HCT116 (cell line): Measurements from ENCODE around the gene PRKD2. TPM values are rescaled to one million over a fixed set of nuclear protein-coding genes. Genes with fewer than 3 reads are reported as not detected.

Experiments
- ATAC-seq: fragments of 200-7000 bp; cut with Tn5 transposase; 2 replicates; pipeline ENCODE4 v1.9.1; 2020; ENCODE audit warnings: mild to moderate bottlenecking, moderate library complexity
- BruUV-seq: library from RNA; stranded (reverse); fragments of 400-500 nt; replicated peaks from 2 replicates; lab custom pipeline; 2021; lab: Mats Ljungman, UMichigan
- CTCF ChIA-PET: fragments of 300-600 bp; sonication (Branson Sonifier 250); formaldehyde crosslinking; loops from one replicate; lab custom pipeline; 2021; ENCODE audit warnings: antibody characterized with exemption; lab: Charles Lee
- POLR2A ChIA-PET: fragments of 300-600, 350-600 bp; sonication (Branson Sonifier 250); formaldehyde crosslinking; loops from one replicate; lab custom pipeline; 2021; ENCODE audit warnings: antibody characterized with exemption; lab: Charles Lee
- RAD21 ChIA-PET, 2 experiments: fragments of 300-600 bp; sonication (Branson Sonifier 250); formaldehyde crosslinking; loops; one replicate each; lab custom pipeline; 2023; ENCODE audit warnings: low total read pairs in 2 of 2; ENCODE audit not compliant: uncharacterized antibody in 2 of 2, unreplicated experiment in 2 of 2, low non-redundant PET in 1 of 2; lab: Charles Lee
- DNase-seq: peaks from one replicate; pipeline ENCODE4 v3.0.0-alpha.2; 2010; ENCODE audit warnings: low read depth, low spot score
- H2AFZ ChIP-seq: fragments of 200-600 bp; shearing (Covaris generic), sonication (generic); 2 replicates; pipeline ENCODE4 v1.6.1; 2017; ENCODE audit warnings: low read depth, mixed run types, mixed read lengths, antibody characterized with exemption, low read length; ENCODE audit not compliant: poor library complexity, severe bottlenecking
- H3K27ac ChIP-seq: 2 replicates; pipeline ENCODE4 v1.5.1; 2012; ENCODE audit warnings: low read depth, low read length
- H3K27me3 ChIP-seq: fragments of 200-600 bp; sonication (generic); 2 replicates; pipeline ENCODE4 v1.6.1; 2016; ENCODE audit warnings: mixed run types, low read length, mixed read lengths; ENCODE audit not compliant: insufficient read depth
- H3K36me3 ChIP-seq, 2 experiments: fragments of 200-500 bp in 1 of 2; fragments of 200-600 bp in 1 of 2; sonication (Bioruptor generic) in 1 of 2; sonication (generic) in 1 of 2; 2 replicates each; pipeline versions ENCODE4 v1.5.1 to v1.6.1; 2014 to 2016; ENCODE audit warnings: low read length in 2 of 2, inconsistent platforms in 1 of 2, mixed read lengths in 1 of 2, mixed run types in 1 of 2; ENCODE audit not compliant: insufficient read depth in 2 of 2, control insufficient read depth in 1 of 2
- H3K4me1 ChIP-seq, 2 experiments: fragments of 200-600 bp in 1 of 2; sonication (generic) in 1 of 2; 2 replicates each; pipeline versions ENCODE4 v1.5.1 to v1.6.1; 2012 to 2017; ENCODE audit warnings: low read length in 2 of 2, inconsistent platforms in 1 of 2, mild to moderate bottlenecking in 1 of 2, mixed read lengths in 1 of 2, mixed run types in 1 of 2, moderate library complexity in 1 of 2; ENCODE audit not compliant: insufficient read depth in 2 of 2, control insufficient read depth in 1 of 2
- H3K4me2 ChIP-seq: fragments of 200-600 bp; sonication (generic); 2 replicates; pipeline ENCODE4 v1.6.1; 2017; ENCODE audit warnings: mixed run types, low read length, mixed read lengths
- H3K4me3 ChIP-seq, 2 experiments: fragments of 200-600 bp in 1 of 2; sonication (generic) in 1 of 2; replicated peaks in 1 of 2; 2 replicates each; pipeline ENCODE4 v1.5.1; 2011 to 2016; ENCODE audit warnings: low read length in 2 of 2, control low read depth in 1 of 2, low read depth in 1 of 2, mild to moderate bottlenecking in 1 of 2, mixed read lengths in 1 of 2, mixed run types in 1 of 2
- H3K79me2 ChIP-seq: fragments of 200-600 bp; sonication (generic); 2 replicates; pipeline ENCODE4 v1.6.1; 2017; ENCODE audit warnings: mild to moderate bottlenecking, mixed run types, low read length, moderate library complexity, mixed read lengths; ENCODE audit not compliant: insufficient read depth
- H3K9ac ChIP-seq: fragments of 200-600 bp; sonication (generic); 2 replicates; pipeline ENCODE4 v1.6.1; 2016; ENCODE audit warnings: low read length, mixed read lengths
- H3K9me2 ChIP-seq: fragments of 200-600 bp; sonication (generic), shearing (Covaris generic); 2 replicates; pipeline ENCODE4 v1.6.1; 2017; ENCODE audit warnings: mixed run types, mild to moderate bottlenecking, moderate library complexity; ENCODE audit not compliant: insufficient read depth
- H3K9me3 ChIP-seq, 2 experiments: fragments of 200-500 bp in 1 of 2; fragments of 200-600 bp in 1 of 2; sonication (Bioruptor generic) in 1 of 2; sonication (generic) in 1 of 2; 2 replicates each; pipeline ENCODE4 v1.6.1; 2014 to 2017; ENCODE audit warnings: low read length in 2 of 2, mixed read lengths in 2 of 2, inconsistent platforms in 1 of 2, low read depth in 1 of 2, mild to moderate bottlenecking in 1 of 2, mixed run types in 1 of 2, moderate library complexity in 1 of 2; ENCODE audit not compliant: control insufficient read depth in 1 of 2, insufficient read depth in 1 of 2
- H4K20me1 ChIP-seq: fragments of 200-600 bp; sonication (generic), shearing (Covaris generic); 2 replicates; pipeline ENCODE4 v1.6.1; 2017; ENCODE audit warnings: mixed run types, mild to moderate bottlenecking, moderate library complexity; ENCODE audit not compliant: insufficient read depth
- ATF3 ChIP-seq: IDR thresholded peaks from 2 replicates; pipeline ENCODE4 v1.6.1; 2012
- CBX3 ChIP-seq: IDR thresholded peaks from 2 replicates; pipeline ENCODE4 v1.6.1; 2012; ENCODE audit warnings: low read depth
- CEBPB ChIP-seq: IDR thresholded peaks from 2 replicates; pipeline ENCODE4 v1.6.1; 2012; ENCODE audit warnings: low read depth
- EGR1 ChIP-seq: IDR thresholded peaks from 2 replicates; pipeline ENCODE4 v1.6.1; 2012; ENCODE audit warnings: low read depth
- ELF1 ChIP-seq: IDR thresholded peaks from 2 replicates; pipeline ENCODE4 v1.6.1; 2012; ENCODE audit warnings: low read depth, borderline replicate concordance
- EZH2 ChIP-seq: fragments of 200-600 bp; sonication (generic); IDR thresholded peaks from 2 replicates; pipeline ENCODE4 v1.6.1; 2017; ENCODE audit warnings: antibody characterized with exemption, mixed run types
- FOSL1 ChIP-seq: IDR thresholded peaks from 2 replicates; pipeline ENCODE4 v1.6.1; 2012; ENCODE audit warnings: low read depth
- POLR2A ChIP-seq: IDR thresholded peaks from 2 replicates; pipeline ENCODE4 v1.7.0; 2011; ENCODE audit warnings: borderline replicate concordance; ENCODE audit not compliant: insufficient read depth, insufficient read length; ENCODE audit errors: extremely low read depth
- POLR2AphosphoS5 ChIP-seq: IDR thresholded peaks from 2 replicates; pipeline ENCODE4 v1.6.1; 2011; ENCODE audit warnings: mild to moderate bottlenecking, low read depth, low read length, moderate library complexity
- REST ChIP-seq: IDR thresholded peaks from 2 replicates; pipeline ENCODE4 v1.6.1; 2012; ENCODE audit warnings: low read depth
- SIN3A ChIP-seq: IDR thresholded peaks from 2 replicates; pipeline ENCODE4 v1.6.1; 2012; ENCODE audit warnings: low read depth
- SP1 ChIP-seq: IDR thresholded peaks from 2 replicates; pipeline ENCODE4 v1.6.1; 2012; ENCODE audit warnings: low read depth
- SRF ChIP-seq: IDR thresholded peaks from 2 replicates; pipeline ENCODE4 v1.6.1; 2012; ENCODE audit warnings: low read depth
- TCF7L2 ChIP-seq: IDR thresholded peaks from 2 replicates; pipeline ENCODE4 v1.7.0; 2011; ENCODE audit warnings: borderline replicate concordance, inconsistent platforms; ENCODE audit not compliant: insufficient read depth, insufficient read length; ENCODE audit errors: extremely low read depth
- ZBTB33 ChIP-seq: IDR thresholded peaks from 2 replicates; pipeline ENCODE4 v1.6.1; 2011; ENCODE audit warnings: mild to moderate bottlenecking, low read length, moderate library complexity; ENCODE audit not compliant: insufficient replicate concordance; ENCODE audit errors: extremely low read depth
- ZFX ChIP-seq: fragments of 450-650 bp; IDR thresholded peaks from 2 replicates; pipeline ENCODE4 v1.6.1; 2017
- intact Hi-C: fragments of 100-400 bp; cut with micrococcal nuclease; formaldehyde crosslinking; loops from 2 replicates; pipeline ENCODE4 v1.10.0; 2022
- total RNA-seq: library from RNA; stranded (reverse); gene quantifications from one replicate; pipeline ENCODE4 v1.2.1, GENCODE V29; 2021; ENCODE audit not compliant: unreplicated experiment

Gene PRKD2
- total RNA-seq, 1 experiment from 2014 or later: 73.5 TPM

- no peak for TF ChIP-seq ELF1
- TF ChIP-seq FOSL1: no peak
- TF ChIP-seq TCF7L2: no peak
- TF ChIP-seq POLR2A: no peak
- no peak for TF ChIP-seq POLR2AphosphoS5
- TF ChIP-seq SP1: no peak
- no peak for TF ChIP-seq ZBTB33
- TF ChIP-seq EZH2: no peak
- TF ChIP-seq SIN3A: no peak
- no peak for TF ChIP-seq ZFX
- TF ChIP-seq CBX3: no peak
- no peak for TF ChIP-seq REST
- no peak for TF ChIP-seq SRF
- no peak for TF ChIP-seq ATF3
- no peak for TF ChIP-seq EGR1
- TF ChIP-seq CEBPB: no peak
- no peak for ATAC-seq
- intact Hi-C loops: no loop called here
- ChIA-PET CTCF (no interaction called here), POLR2A (interaction anchor here (1.1 kb wide), 1 partner anchor 13 kb away, joined by 3 read pairs; the partner anchor contains the start of gene DACT3), RAD21 (no interaction called here)
- DNase-seq: no peak
- Histone ChIP-seq H3K4me3 (no peak overlapping the region), H3K9me3 (no peaks in the 10 kb centered on the region), H4K20me1 (no peaks in the 10 kb centered on the region), H3K9me2 (no peaks in the 10 kb centered on the region), H3K27ac (no peak overlapping the region), H3K36me3 (no peaks in the 10 kb centered on the region), H3K4me1 (0 out of 4 replicates have a peak, but pooled peaks cover 0 to 3% of the 10 kb centered on the region in 2 experiments), H3K4me2 (no peak overlapping the region), H3K79me2 (no peaks in the 10 kb centered on the region), H3K9ac (no peak overlapping the region), H3K27me3 (no peaks in the 10 kb centered on the region), H2AFZ (no peak overlapping the region)
- no TSS peak for BruUV-seq
Observed at GRCh38 chr19:46648060-46648960, 68.6 kb downstream of the PRKD2 start.
